ENCODE data around the gene INSYN1. TPM values are rescaled to one million over a fixed set of nuclear protein-coding genes. Genes with fewer than 3 reads are reported as not detected.
"Not testable (repeated sequence)": the region's sequence is repeated elsewhere in the genome, so short reads cannot be mapped to it uniquely, and the experiment has no call there.

INSYN1 gene
- total and polyA plus RNA-seq, 10 of the 15 experiments (the other 5 are each of a cell fraction or from before 2014, with no cell fraction given) = not detected

- H3K4me2 ChIP-seq (ENCODE audit: control insufficient read depth, insufficient read depth); in situ Hi-C loops (cut with MboI); H3K9ac ChIP-seq (ENCODE audit: control insufficient read depth, insufficient read depth, low read length); H3K9me3 ChIP-seq (replicated peaks; ENCODE audit: control insufficient read depth, insufficient read depth, low read length); BruUV-seq (replicated peaks); ATAC-seq; H3K27ac ChIP-seq (ENCODE audit: control insufficient read depth, insufficient read depth); H3K4me1 ChIP-seq (ENCODE audit: control insufficient read depth, insufficient read depth, low read length); H3K36me3 ChIP-seq (ENCODE audit: control insufficient read depth in 2 of 2, insufficient read depth in 2 of 2, low read length in 1 of 2); H3K27me3 ChIP-seq (replicated peaks in 1 of 2; ENCODE audit: control insufficient read depth in 2 of 2, insufficient read depth in 2 of 2, low read length in 1 of 2); POLR2A ChIA-PET; FAIRE-seq; DNase-seq (ENCODE audit: low read depth, low spot score); H3K4me3 ChIP-seq; H3K79me2 ChIP-seq (ENCODE audit: control insufficient read depth, insufficient read depth, low read length); H2AFZ ChIP-seq (ENCODE audit: control insufficient read depth, low read depth, low read length); H4K20me1 ChIP-seq (ENCODE audit: control insufficient read depth, insufficient read depth): not testable (repeated sequence)
- ChIA-PET SMC1A (ENCODE audit: uncharacterized antibody, unreplicated experiment) (interaction anchor here (1.0 kb wide), 1 partner anchor 25 kb away, joined by 3 read pairs; no protein-coding TSS in a partner anchor), CTCF (interaction anchor here (1.0 to 12.5 kb wide), 3 partner anchors 25 to 461 kb away, joined by 3 to 216 read pairs (median 14); partner anchors contain the start of gene NPTN), RAD21 (ENCODE audit: unreplicated experiment) (interaction anchor here (3.4 kb wide), 1 partner anchor 25 kb away, joined by 19 read pairs; no protein-coding TSS in a partner anchor)
- 55% methylated on average over 28 of the region's 33 CpGs for WGBS (ENCODE audit: insufficient coverage, insufficient replicate concordance, low lambda C conversion rate, missing lambda C conversion rate)
- intact Hi-C loops (cut with micrococcal nuclease; ENCODE audit: unreplicated experiment) = loop anchor here (5.0 kb wide), 1 partner anchor 460 kb away; no protein-coding TSS in a partner anchor
These were observed 50.6 kb downstream of the INSYN1 start for GRCh38 chr15:73702311-73703239.

GRCh38 chr15:73700041-73700842 lies 52.9 kb downstream of the INSYN1 start:
- ChIA-PET RAD21 (ENCODE audit: unreplicated experiment) (interaction anchor here (0.9 to 3.7 kb wide), 5 partner anchors 23 to 459 kb away, joined by 3 to 27 read pairs (median 4); no protein-coding TSS in a partner anchor), SMC1A (ENCODE audit: uncharacterized antibody, unreplicated experiment) (interaction anchor here (0.6 to 5.2 kb wide), 6 partner anchors 22 to 459 kb away, joined by 3 to 48 read pairs (median 6); partner anchors contain the start of gene NPTN), POLR2A (no interaction called here), CTCF (interaction anchor here (0.6 to 12.5 kb wide), 24 partner anchors 9 to 459 kb away, joined by 3 to 216 read pairs (median 4); partner anchors contain the start of gene NPTN)
- Histone ChIP-seq H3K36me3 (ENCODE audit: control insufficient read depth in 2 of 2, insufficient read depth in 2 of 2, low read length in 1 of 2) (no peaks in the 10 kb centered on the region), H3K79me2 (ENCODE audit: control insufficient read depth, insufficient read depth, low read length) (no peaks in the 10 kb centered on the region), H2AFZ (ENCODE audit: control insufficient read depth, low read depth, low read length) (no peak overlapping the region), H3K27me3 (replicated peaks in 1 of 2; ENCODE audit: control insufficient read depth in 2 of 2, insufficient read depth in 2 of 2, low read length in 1 of 2) (no peaks in the 10 kb centered on the region), H3K9me3 (replicated peaks; ENCODE audit: control insufficient read depth, insufficient read depth, low read length) (no peaks in the 10 kb centered on the region), H3K4me2 (ENCODE audit: control insufficient read depth, insufficient read depth) (no peak overlapping the region), H3K9ac (ENCODE audit: control insufficient read depth, insufficient read depth, low read length) (no peak overlapping the region), H3K4me1 (ENCODE audit: control insufficient read depth, insufficient read depth, low read length) (peaks cover 10% of the 10 kb centered on the region), H3K4me3 (no peak overlapping the region), H3K27ac (ENCODE audit: control insufficient read depth, insufficient read depth) (no peak overlapping the region), H4K20me1 (ENCODE audit: control insufficient read depth, insufficient read depth) (no peaks in the 10 kb centered on the region)
- in situ Hi-C loops (cut with MboI) = no loop called here
- 16% methylated on average over 13 of the region's 13 CpGs for WGBS (ENCODE audit: insufficient coverage, insufficient replicate concordance, low lambda C conversion rate, missing lambda C conversion rate)
- BruUV-seq (replicated peaks) = no TSS peak
- FAIRE-seq (peak; percentile 95), ATAC-seq (peak; percentile 75), DNase-seq (ENCODE audit: low read depth, low spot score) (peak; percentile 12)
- intact Hi-C loops (cut with micrococcal nuclease; ENCODE audit: unreplicated experiment) = loop anchor here (1.0 to 5.0 kb wide), 5 partner anchors 23 to 458 kb away; no protein-coding TSS in a partner anchor
- peak; percentile 85 to 96 (median 85) for TF ChIP-seq CTCF (IDR thresholded peaks at IDR 0.05 in 2 of 3, conservative IDR thresholded peaks at IDR 0.05 in 1 of 3; ENCODE audit: control insufficient read depth in 2 of 3, extremely low read depth in 1 of 3, insufficient read depth in 1 of 3, low read depth in 3 of 3, low read length in 3 of 3)
- peak; percentile 96 for TF ChIP-seq RAD21 (IDR thresholded peaks at IDR 0.05; ENCODE audit: insufficient read depth, low read depth, low read length)
- 0 out of 3 replicates have a peak, but pooled peaks have one; percentile 17 for TF ChIP-seq POU2F2 (IDR thresholded peaks at IDR 0.05; ENCODE audit: borderline replicate concordance, low read depth, low read length)
- peak; percentile 90 for TF ChIP-seq SMC3 (IDR thresholded peaks at IDR 0.05; ENCODE audit: borderline replicate concordance, low read length)
- TF ChIP-seq YY1 (IDR thresholded peaks at IDR 0.05; ENCODE audit: low read depth, low read length) = peak; percentile 69; the same call in 1 of the 2 replicates
- TF ChIP-seq TCF12 (IDR thresholded peaks at IDR 0.05; ENCODE audit: low read depth, low read length) = no peak
- TF ChIP-seq CREB1 (IDR thresholded peaks at IDR 0.05; ENCODE audit: low read depth) = no peak
- TF ChIP-seq EED (IDR thresholded peaks at IDR 0.05; ENCODE audit: low read depth) = no peak

Measured in GM12878 (cell line).